NCI-H82 (cell line): ENCODE results near the gene EPHA1.
"Not testable (repeated sequence)": the region's sequence is repeated elsewhere in the genome, so short reads cannot be mapped to it uniquely, and the experiment has no call there.

ENCODE experiments used
- DNase-seq: peaks from one replicate; lab custom pipeline; 2025; lab: John Stamatoyannopoulos, UW

EPHA1 gene

GRCh38 chr7:143405173-143406001, 3.3 kb downstream of the EPHA1 start:
- peak; percentile 51 for DNase-seq

- not testable (repeated sequence) for DNase-seq
Observed at GRCh38 chr7:143402233-143402632, 6.4 kb downstream of the EPHA1 start.

DNA sequence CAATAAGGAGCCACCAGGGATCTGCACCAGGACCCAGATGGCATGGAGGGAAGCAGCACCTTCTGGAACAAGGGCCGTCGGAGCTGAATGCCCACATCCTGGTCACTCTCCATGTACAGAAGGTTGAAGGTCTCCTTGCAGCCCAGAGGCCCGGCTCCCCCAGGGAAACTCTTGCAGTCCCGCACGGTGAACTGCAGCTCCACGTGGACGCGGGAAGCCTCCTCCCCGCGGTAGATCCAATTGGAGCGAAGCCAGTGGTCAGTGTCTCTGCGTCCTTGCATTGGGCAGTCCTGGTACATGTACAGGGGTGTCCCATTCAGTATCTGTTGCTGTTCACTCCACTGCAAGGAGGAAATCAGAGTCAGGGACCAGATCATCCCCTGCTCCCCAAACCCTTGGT, 7.4 kb downstream of the EPHA1 start:
- no peak for DNase-seq

DNA sequence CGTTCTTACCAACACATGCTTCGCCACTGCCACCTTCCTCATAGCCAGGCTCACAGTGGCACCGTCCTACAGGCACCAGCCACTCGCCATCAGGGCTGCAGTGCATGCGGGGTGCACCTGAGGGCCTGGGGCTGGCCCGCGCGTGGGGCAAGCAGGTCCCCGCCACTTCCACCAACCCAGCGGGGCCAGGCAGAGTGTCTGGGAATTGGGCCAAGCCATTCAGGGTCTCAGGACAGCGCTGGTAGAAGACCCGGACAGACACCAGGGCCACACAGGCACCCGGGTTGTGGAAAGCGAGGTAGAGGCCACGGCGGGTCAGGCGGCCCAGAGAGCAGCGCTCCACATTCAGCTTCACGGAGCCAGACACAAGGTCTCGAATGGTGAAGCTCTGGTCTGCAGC, 9.0 kb downstream of the EPHA1 start:
- no peak for DNase-seq

DNA sequence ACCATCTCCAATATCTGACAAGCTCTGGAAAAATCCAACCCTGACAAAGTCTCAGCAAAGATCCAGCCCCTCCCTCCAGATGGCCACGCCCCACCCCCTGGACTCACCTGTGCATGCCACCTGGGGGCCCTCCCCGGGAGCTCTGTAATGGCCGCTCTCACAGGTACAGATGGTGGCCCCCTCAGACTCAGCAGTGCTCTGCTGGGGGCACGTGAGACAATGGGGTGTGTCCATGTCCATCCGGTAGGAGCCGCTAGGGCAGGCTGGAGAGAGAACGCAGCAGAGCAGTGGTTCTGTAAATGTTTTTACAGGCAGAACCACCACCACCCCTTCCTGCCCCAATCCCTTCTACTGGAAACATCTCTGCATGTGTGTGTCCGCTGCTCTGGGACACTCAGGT, 9.5 kb downstream of the EPHA1 start:
- DNase-seq = no peak

- no peak for DNase-seq
Observed at GRCh38 chr7:143398616-143399015, 10.0 kb downstream of the EPHA1 start.

- DNase-seq = no peak
Observed at GRCh38 chr7:143397710-143398530, 10.7 kb downstream of the EPHA1 start.

DNA sequence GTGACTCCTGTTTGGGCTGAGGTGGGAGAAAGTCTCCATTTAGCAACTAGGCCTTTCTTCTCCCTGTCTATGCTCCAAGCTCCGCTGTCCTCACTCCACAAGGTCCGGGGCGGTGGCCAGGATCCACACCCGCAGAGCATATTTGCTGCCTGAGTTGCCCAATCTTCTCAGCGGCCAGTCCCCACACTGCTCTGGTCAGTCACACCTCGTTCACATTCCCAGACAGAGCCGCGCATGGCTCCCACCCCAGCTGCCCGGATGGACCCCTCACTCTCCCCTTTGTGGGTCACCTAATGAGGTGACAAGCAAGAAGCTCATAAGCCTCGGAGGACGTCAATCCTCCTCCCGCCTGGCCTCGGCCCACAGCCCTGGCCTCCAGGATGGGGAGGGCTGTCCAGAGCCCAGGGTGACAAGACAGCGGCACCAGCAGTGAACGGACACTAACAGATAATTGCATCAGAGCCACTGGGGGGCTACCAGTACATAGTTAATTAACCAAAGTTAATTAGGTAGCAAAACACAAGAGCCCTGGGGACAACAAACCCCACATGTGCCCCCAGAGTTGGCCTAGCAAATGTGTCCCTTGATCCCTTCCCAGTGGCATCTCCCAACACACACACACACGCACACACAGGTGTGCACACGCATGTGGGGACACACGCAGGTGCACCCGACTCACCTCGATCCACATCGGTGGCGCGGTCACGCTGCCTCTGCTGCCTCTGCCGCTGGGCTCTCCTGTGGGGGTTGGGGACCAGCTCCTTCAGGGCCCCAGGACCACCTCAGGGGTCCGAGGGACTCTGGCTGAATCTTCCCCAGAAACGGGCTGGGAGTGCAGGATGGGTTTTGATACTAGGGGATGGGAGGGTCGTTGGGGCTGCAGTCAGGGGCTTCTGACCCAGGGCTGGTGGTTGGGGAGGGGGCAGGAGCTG, 11.8 kb downstream of the EPHA1 start:
- DNase-seq = no peak

DNA sequence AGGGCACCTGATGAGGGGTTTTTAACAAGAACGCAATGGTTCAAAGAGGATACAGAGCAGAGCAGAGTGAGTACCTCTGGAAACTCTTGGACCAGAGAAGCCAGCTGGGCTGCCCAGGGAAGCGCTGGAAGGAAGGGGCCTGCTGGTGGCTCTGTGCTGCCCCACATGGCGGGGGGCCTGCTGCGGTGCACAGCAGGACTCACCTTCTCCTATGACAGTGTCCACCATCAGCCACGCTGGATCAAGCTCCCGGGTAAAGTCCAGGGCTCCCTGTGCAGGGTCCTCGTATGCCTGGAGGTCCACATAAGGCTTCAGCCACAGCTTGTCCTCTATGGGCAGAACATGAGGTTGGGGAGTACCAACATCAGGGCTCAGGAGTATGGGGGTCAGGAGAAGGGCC, 12.5 kb downstream of the EPHA1 start:
- DNase-seq = no peak

- peak; percentile 16 for DNase-seq
Observed at GRCh38 chr7:143395187-143396149, 13.2 kb downstream of the EPHA1 start.

GRCh38 chr7:143394777-143395176, 13.9 kb downstream of the EPHA1 start:
- DNase-seq = no peak

DNA sequence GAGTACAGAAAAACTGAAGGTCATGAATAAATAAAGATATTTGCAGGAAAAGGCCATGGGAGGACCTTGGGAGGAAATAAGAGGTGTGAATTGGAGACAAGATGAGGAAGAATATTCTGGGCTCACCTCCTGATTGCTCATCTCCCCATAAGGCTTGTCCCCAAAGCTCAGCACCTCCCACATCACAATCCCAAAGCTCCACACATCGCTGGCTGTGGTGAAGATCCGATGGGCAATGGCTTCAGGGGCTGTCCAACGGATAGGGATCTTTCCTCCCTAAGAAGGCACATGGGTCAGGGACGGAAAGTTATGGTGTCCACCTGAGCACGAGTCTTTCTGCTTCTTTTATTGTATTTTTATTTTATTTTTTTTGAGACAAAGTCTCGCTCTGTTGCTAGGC, 14.6 kb downstream of the EPHA1 start:
- no peak for DNase-seq

DNA sequence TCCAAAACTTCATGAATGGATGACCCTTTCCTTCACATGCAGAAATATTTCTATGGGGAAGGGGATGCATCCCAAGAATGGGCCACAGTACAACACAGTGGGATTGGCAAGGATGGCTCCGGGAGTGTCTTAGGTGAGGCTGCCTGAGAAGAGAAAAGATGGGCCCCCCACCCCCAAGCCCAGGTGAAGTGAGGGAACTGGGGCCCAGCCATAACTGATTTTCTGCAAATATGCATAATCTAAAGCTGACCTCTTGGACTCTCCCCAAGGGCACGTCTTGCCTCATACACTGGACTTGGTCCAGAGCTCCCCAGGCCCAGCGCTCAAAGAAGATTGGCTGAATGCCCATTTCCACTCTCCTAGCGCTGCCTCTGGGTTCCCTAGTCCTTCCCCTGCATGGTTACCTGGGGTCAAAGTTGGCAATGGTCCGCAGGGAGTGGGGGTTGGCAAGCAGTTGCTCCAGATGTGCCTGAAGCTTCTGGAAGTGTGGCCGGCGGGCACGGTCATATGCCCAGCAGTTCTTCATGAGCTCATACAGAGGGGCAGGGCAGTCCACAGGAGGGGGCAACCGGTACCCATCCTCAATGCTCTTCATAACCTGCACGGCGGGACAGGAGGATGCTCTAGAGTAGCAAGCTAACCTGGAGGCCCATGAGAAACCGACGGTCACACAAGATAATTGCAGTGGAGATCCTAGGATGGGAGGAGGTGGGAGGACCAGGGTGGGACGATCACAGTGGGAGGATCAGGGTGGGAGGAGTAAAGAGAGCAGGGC, 15.2 kb downstream of the EPHA1 start:
- DNase-seq = no peak

GRCh38 chr7:143392875-143393266, 15.8 kb downstream of the EPHA1 start:
- DNase-seq = no peak

GRCh38 chr7:143392427-143392826, 16.2 kb downstream of the EPHA1 start:
- DNase-seq = not testable (repeated sequence)

DNA sequence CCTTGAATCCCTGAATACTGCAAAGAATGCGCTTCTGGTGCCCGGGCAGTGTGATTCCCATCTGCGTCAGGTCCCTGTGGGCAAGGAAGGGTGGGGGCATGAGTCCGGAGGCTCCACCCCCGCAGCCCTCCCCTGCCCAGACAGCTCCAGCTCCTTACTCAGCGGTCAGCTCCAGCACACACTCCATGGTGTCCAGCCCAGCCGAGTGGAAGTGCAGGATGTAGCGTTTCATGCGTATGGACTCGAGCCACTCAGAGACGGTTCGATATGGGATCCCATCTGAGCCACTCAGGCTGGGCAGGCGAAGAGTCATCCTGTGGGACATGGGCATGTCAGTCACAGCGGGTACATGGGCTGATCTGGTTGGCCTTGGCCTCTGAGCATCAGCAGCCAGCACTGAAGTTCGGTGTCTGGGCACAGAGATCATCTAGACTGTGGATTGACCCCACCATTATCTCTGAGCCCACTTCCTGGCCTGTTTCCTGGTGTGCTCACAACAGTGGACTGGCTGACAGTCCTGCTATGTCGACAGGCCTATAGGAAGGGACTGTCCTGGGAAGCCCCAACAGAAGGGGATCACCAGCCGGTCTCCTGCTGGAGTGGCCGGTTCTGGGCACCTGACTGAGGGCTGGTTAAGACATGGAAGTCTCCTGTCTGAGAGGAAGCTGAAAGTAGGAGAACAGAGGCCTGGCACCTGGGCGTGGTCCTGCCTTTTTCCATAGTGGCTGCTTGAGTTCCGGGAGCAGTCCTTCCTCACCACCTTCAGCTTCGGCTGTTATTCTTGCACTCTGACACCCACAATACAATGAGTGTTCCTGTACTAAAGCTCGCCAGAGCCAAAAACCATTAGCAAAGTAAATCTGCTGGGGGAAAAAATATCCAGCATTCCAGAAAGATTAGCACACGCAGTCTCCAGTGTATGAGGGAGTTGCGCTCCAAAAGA, 16.9 kb downstream of the EPHA1 start:
- DNase-seq = no peak

- no peak for DNase-seq
Observed at GRCh38 chr7:143390773-143391317, 17.8 kb downstream of the EPHA1 start.

DNA sequence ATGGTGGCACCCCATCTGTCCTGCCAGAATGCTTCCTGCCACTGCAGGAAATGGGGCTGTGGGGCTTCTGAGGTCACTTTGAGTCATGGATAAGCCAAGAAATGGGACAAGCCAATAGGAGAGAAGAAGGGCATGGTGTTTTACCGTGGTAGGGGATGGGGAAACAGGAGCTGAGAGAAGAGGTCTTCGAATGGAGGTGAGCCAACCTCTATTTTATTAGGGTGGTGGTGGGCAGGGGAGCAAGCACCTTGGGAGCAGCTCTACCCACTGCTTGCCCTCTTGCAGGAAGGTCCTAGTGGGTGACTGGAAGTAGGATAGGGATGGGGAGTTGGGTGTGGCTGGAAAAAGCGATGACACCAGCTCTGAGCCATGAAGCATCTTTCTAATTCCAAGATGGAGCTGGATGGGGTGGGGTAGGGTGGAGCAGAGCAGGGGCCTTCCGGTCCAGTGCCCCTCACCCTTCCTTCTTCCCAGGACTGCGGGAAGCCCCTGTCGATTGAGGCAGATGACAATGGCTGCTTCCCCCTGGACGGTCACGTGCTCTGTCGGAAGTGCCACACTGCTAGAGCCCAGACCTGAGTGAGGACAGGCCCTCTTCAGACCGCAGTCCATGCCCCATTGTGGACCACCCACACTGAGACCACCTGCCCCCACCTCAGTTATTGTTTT, 18.4 kb downstream of the EPHA1 start:
- no peak for DNase-seq
